Effector memory CD4-positive, alpha-beta T cell (primary cell): ENCODE results near the gene SMTNL2.

Source experiments
- DNase-seq, 3 donors: peaks; one replicate each; pipeline ENCODE4 v3.0.0-alpha.2; 2020
- H3K27ac ChIP-seq: 2 replicates; pipeline ENCODE4 v1.7.0; 2013; ENCODE audit warnings: mild to moderate bottlenecking, low read length, moderate library complexity; ENCODE audit not compliant: insufficient read depth, poor library complexity, severe bottlenecking
- H3K27me3 ChIP-seq: replicated peaks from 2 replicates; pipeline ENCODE4 v1.7.0; 2013; ENCODE audit warnings: mild to moderate bottlenecking, low read length; ENCODE audit not compliant: insufficient read depth, control insufficient read depth, poor library complexity, severe bottlenecking
- H3K36me3 ChIP-seq: 2 replicates; pipeline ENCODE4 v1.7.0; 2013; ENCODE audit warnings: mild to moderate bottlenecking, low read length, moderate library complexity; ENCODE audit not compliant: control insufficient read depth, insufficient read depth
- H3K4me1 ChIP-seq: 2 replicates; pipeline ENCODE4 v1.7.0; 2013; ENCODE audit warnings: low read length, mild to moderate bottlenecking; ENCODE audit not compliant: control insufficient read depth, insufficient read depth, poor library complexity, severe bottlenecking
- H3K4me3 ChIP-seq: 2 replicates; pipeline ENCODE4 v1.7.0; 2013; ENCODE audit warnings: low read length, low read depth, mild to moderate bottlenecking; ENCODE audit not compliant: insufficient read depth, poor library complexity, severe bottlenecking
- H3K9me3 ChIP-seq: 2 replicates; pipeline ENCODE4 v1.7.0; 2013; ENCODE audit warnings: mild to moderate bottlenecking, low read length, moderate library complexity; ENCODE audit not compliant: control insufficient read depth
- total RNA-seq, 3 donors: gene quantifications; one replicate each; lab custom pipeline; 2026; lab: John Stamatoyannopoulos, UW

SMTNL2 gene
- 0 reads per million in 3 donors for total RNA-seq

DNA sequence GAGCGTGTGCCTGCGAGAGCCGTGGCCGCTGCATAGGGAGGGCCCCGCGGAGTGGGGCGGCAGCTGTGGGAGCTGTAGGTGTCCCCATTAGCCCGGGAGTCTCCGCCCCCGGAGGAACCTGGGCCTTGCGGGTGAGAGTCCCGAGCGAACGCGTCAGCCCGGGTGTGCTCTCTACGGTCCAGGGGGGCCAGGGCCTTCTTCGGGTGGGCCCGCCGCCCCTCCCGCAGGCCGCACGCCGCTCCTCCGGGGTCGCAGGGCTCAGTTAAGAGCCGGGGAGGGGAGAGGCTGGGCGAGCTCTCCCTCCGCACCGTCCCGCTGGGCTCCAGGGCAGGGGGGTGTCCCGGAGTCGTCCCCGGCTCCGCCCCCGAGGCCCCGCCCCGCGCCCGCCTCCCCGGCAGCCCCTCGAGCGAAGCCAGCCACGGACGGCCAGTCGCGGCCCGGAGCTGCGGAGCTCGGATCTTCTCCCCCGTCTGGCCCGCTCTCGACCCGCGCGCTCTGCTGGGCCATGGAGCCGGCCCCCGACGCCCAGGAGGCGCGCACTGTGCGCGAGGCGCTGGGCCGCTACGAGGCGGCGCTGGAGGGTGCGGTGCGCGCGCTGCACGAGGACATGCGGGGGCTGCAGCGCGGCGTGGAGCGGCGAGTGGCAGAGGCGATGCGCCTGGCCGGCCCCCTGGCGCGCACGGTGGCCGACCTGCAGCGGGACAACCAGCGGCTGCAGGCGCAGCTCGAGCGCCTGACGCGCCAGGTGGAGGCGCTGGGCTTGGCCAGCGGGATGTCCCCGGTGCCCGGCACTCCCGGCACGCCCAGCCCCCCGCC, at the start of gene SMTNL2:
SMTNL2 (plus strand) TSS at position 429 of the 816 bp plus-strand sequence; CDS start at position 506, 77 bp downstream.
- DNase-seq = no peak
- H3K27me3 ChIP-seq = peaks cover 12% of the 10 kb centered on the region
- H3K27ac ChIP-seq = no peak within 1 kb of the TSS
- H3K9me3 ChIP-seq = no peaks in the 10 kb centered on the region
- no peaks in the 10 kb centered on the region for H3K36me3 ChIP-seq
- peak within 1 kb of the TSS; percentile 32 for H3K4me3 ChIP-seq
- peaks cover 5% of the 10 kb centered on the region for H3K4me1 ChIP-seq

DNA sequence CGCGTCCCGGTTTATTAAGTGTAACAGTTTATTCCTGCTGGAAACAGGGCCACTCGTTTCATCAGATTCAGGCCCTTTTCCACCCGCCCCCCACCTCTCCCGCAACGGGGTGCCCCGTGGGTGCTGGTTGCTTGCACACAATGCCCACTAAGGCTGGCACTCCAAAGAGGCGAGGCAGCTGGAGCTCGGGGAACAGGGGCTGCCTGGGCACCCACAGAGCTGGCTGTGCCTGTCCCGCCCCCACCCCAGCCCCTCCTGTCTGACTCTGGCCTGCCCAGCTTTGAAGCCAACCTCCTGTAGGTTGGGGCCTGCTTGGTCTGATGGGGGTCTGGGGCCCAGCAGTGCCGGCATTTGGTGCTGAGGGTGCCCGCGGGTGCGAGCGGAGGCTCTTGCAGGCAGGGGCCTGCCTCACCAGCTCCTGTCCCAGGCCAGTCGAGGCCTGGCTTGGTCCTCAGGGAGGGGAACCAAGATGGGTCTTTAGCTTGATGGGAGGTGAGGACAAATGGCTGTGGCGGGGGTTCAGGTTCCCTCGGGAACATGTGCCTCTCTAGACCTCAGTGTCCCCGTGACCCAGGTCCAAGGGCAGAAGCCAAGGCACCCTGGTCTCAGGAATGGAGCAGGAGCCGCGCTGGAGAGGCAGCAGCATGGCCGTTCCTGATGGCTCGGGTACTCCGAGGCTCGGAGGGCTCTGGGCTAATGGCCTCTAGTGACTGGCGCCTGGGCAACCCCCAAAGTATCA, 49.2 kb upstream of the SMTNL2 start:
- H3K27ac ChIP-seq = no peak overlapping the region
- H3K27me3 ChIP-seq = no peaks in the 10 kb centered on the region
- no peak overlapping the region for H3K4me3 ChIP-seq
- no peaks in the 10 kb centered on the region for H3K9me3 ChIP-seq
- no peaks in the 10 kb centered on the region for H3K4me1 ChIP-seq
- H3K36me3 ChIP-seq = peaks cover 18% of the 10 kb centered on the region
- no peak for DNase-seq

DNA sequence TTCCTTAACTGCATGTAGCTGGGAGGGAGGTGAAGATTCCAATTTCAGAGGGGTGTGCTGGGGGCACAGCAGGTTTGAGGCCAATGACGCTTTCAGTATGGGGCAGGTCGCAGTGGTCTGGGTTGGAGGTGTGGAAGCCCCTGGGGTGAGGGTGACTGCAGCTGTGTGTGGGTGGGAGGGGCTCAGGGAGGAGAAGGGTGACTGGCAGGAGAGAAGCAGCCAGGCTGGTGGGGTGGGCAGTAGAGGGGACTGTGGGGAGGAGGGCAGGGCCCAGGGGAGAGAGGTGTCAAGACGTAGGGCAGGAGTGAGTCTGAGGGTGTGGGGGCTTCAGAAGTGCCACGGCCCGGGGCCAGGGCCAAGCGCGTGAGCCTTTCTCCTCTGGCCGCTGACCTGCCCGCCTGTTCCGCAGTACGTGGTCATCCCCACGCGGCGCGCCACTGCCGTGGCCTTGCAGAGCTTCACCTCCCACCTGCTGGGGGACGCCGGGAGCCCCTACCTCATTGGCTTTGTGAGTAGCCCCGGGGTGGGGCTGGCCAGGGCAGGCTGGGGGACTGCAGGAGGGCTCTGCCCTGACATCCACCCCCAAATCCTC, 48.6 kb upstream of the SMTNL2 start:
- no peak for DNase-seq
- Histone ChIP-seq H3K36me3 (peaks cover 24% of the 10 kb centered on the region), H3K4me1 (no peaks in the 10 kb centered on the region), H3K27me3 (no peaks in the 10 kb centered on the region), H3K4me3 (no peak overlapping the region), H3K9me3 (no peaks in the 10 kb centered on the region), H3K27ac (no peak overlapping the region)

DNA sequence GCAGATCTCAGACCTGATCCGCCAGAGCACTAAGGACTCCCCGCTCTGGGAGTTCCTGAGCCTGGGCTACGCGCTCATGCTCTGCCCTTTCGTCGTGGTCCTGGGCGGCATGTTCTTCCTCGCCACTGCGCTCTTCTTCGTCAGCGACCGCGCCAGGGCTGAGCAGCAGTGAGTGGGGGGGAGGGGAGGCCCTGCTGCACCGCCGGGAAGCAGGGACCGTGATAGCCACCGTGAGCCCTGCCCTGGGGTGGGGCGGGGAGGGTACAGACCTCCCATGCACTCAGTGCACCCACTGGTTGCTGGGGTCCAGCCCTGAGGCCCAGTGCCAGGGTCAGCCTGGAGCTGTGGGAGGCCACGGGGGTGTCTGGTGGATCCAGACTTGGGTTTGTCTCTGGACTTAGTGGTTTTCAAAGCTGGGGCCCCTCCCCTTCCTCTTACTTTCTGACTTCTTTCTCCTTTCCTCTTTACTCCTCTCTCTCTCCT, 48.0 kb upstream of the SMTNL2 start:
- no peak for DNase-seq
- H3K4me3 ChIP-seq = no peak overlapping the region
- H3K27me3 ChIP-seq = no peaks in the 10 kb centered on the region
- H3K9me3 ChIP-seq = no peaks in the 10 kb centered on the region
- H3K4me1 ChIP-seq = no peaks in the 10 kb centered on the region
- no peak overlapping the region for H3K27ac ChIP-seq
- H3K36me3 ChIP-seq = peaks cover 30% of the 10 kb centered on the region

DNA sequence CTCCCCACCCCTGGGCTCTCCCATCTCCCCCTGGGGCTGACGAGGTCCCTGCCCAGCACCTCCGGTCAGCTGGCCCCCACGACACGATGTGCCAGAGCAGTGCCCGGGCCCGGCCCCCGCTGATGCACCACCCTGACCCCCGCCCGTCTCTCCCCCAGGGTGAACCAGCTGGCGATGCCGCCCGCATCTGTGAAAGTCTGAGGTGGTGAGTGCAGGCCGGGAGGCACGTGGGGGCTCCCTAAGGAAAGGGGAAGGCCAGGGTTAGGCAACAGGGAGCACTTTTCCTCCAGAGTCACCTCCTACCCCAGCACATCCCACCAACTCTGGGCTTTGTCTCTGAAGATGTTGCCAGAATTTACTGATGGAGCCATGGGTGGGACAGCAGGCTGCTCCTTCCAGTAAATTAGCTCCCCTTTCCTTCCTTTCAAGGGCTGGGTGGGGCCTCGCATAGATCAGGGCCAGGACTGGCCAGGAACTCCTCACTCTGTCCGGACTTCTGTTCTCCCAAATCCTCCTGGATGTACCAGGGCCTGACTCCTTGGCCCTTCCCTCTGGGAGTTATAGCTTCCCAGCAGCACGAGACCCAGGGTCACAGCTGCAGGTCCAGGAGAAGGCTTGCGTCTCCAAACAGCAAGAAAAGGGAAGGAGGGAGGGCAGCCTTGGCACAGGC, 47.5 kb upstream of the SMTNL2 start:
- no peak for DNase-seq
- H3K27ac ChIP-seq = no peak overlapping the region
- peaks cover 36% of the 10 kb centered on the region for H3K36me3 ChIP-seq
- no peaks in the 10 kb centered on the region for H3K9me3 ChIP-seq
- no peaks in the 10 kb centered on the region for H3K27me3 ChIP-seq
- H3K4me1 ChIP-seq = no peaks in the 10 kb centered on the region
- no peak overlapping the region for H3K4me3 ChIP-seq

DNA sequence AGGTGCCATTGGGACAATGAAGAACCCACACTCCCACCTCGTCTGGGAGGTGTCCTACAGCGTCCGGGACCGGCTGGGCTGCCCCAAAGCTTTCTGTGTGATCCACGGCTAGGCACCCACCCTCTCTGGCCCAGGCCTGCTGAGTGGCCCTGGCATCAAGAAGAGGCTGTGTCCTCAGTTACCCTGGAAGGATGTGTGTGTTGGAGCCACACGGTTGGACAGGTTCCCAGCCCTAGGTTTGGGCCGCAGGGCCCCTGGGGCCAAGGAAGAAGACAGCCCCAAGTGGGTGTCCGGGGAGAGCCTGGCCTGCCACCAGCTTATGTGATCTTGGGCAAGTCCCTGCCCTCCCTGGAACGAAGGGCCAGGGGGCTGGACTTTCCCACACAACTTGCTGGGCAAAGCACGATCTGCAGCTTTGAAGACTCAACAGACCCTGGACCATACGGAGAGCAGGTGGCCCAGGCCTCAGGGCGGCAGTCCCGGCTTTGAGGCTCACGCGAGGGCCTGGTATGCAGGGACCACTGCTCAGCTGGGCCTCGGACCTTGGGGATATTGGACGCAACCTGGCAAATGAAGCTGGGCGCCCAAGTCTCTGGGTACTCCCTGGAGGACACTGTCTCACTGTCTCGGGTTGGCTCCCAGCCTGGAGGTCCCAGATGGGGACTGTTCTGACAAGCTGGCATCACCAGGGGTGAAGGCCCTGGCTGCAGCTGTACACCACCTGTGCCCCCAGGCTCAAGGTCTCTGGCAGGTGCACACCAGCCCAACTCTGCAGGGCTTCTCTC, 46.7 kb upstream of the SMTNL2 start:
- no peak overlapping the region for H3K4me3 ChIP-seq
- no peaks in the 10 kb centered on the region for H3K9me3 ChIP-seq
- H3K36me3 ChIP-seq = peaks cover 43% of the 10 kb centered on the region
- DNase-seq = no peak
- no peaks in the 10 kb centered on the region for H3K27me3 ChIP-seq
- H3K27ac ChIP-seq = no peak overlapping the region
- H3K4me1 ChIP-seq = no peaks in the 10 kb centered on the region

DNA sequence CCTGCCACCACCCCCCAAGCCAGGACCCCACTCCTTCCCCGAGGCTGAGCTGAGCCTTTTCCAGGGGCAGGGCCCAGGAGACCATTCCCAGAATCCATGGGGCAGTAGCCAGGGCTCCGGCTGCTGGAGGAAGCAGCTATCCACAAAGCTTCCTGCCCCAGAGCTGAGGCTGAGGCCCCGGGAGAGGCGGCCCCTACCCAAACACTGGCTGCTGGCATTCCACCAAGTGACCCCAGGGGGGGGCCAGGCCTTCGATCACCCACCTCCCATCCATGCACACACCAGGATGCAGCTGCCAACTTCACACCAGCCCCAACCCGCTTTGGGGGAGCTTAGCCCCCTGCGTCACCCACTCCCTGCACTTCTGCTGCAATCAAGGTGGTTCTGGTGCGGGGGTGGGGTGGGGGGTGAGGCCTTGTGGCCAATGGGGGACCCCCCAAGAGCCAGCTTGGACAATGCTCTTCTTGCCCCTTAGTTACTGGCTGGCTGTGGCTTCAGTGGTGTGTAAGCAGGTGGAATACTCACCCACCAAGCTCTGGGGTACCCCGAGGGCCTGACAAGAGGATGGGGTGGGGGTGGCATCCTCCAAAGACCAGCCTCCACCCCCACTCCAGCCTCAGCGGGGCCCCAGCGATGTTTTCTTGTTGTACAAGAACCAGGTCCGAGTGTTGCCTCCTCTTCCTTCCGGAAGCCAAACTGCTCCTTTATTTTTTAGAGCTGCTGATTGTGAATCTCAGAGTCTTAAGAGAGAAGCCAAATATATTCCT, 45.9 kb upstream of the SMTNL2 start:
- Histone ChIP-seq H3K4me1 (no peaks in the 10 kb centered on the region), H3K27me3 (no peaks in the 10 kb centered on the region), H3K4me3 (no peak overlapping the region), H3K9me3 (no peaks in the 10 kb centered on the region), H3K36me3 (peaks cover 51% of the 10 kb centered on the region), H3K27ac (no peak overlapping the region)
- DNase-seq = no peak

DNA sequence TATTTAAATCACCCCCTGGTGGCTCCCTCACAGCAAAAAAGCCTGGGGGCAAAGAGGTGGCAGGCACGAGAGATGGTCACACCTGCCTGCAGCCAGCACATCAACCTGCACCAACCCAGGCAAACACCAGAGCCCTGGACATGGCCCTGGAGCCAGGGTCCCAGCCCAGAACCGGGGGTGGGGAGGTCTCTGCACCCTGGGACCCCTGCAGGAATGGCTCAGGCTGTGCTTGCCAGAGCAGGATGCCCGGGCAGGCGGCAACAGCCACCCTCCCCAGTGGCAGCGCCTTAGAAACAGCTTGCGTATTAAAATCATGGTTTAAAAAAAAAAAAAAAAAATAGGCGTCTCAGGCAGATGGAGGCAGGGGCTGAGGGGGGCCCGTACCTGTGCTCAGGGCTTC, 45.3 kb upstream of the SMTNL2 start:
- no peaks in the 10 kb centered on the region for H3K27me3 ChIP-seq
- peaks cover 57% of the 10 kb centered on the region for H3K36me3 ChIP-seq
- DNase-seq = no peak
- no peak overlapping the region for H3K27ac ChIP-seq
- no peak overlapping the region for H3K4me3 ChIP-seq
- no peaks in the 10 kb centered on the region for H3K4me1 ChIP-seq
- H3K9me3 ChIP-seq = no peaks in the 10 kb centered on the region
